PC-9 (cell line): ENCODE measurements around the gene TELO2. TPM values are rescaled to one million over a fixed set of nuclear protein-coding genes. Genes with fewer than 3 reads are reported as not detected.

ENCODE experiments used
- BruUV-seq: library from RNA; stranded (reverse); fragments of 400-500 nt; replicated peaks from 2 replicates; lab custom pipeline; 2021; lab: Mats Ljungman, UMichigan
- CTCF ChIA-PET: fragments of 300-600 bp; sonication (Branson Sonifier 250); formaldehyde crosslinking; loops from one replicate; lab custom pipeline; 2022; ENCODE audit warnings: antibody characterized with exemption; lab: Charles Lee
- POLR2A ChIA-PET: fragments of 300-600 bp; sonication (Branson Sonifier 250); formaldehyde crosslinking; loops from one replicate; lab custom pipeline; 2022; ENCODE audit warnings: antibody characterized with exemption; ENCODE audit not compliant: unreplicated experiment; lab: Charles Lee
- DNase-seq, 2 experiments: peaks; one replicate each; pipeline versions ENCODE4 v3.0.0 to v3.0.0-alpha.2; 2015 to 2022; ENCODE audit warnings: mixed read lengths in 1 of 2
- H2AFZ ChIP-seq: fragments of 200-600 bp; sonication (generic); 2 replicates; pipeline ENCODE4 v1.8.1; 2017; ENCODE audit warnings: antibody characterized with exemption
- H3F3A ChIP-seq: fragments of 200-600 bp; sonication (generic); 2 replicates; pipeline ENCODE4 v1.8.1; 2017; ENCODE audit warnings: antibody characterized with exemption, mild to moderate bottlenecking, low read depth; ENCODE audit not compliant: insufficient read depth
- H3K27ac ChIP-seq: fragments of 200-600 bp; sonication (generic); 2 replicates; pipeline ENCODE4 v1.6.1; 2016; ENCODE audit warnings: mixed run types
- H3K27me3 ChIP-seq: fragments of 200-600 bp; sonication (generic); 2 replicates; pipeline ENCODE4 v1.6.1; 2016; ENCODE audit warnings: low read depth, mixed run types; ENCODE audit not compliant: insufficient read depth
- H3K36me3 ChIP-seq: fragments of 200-600 bp; sonication (generic); 2 replicates; pipeline ENCODE4 v1.6.1; 2016; ENCODE audit warnings: low read depth, mixed run types
- H3K4me1 ChIP-seq: fragments of 200-600 bp; sonication (generic); replicated peaks from 2 replicates; pipeline ENCODE4 v1.6.1; 2016; ENCODE audit warnings: mixed run types; ENCODE audit not compliant: insufficient read depth
- H3K4me2 ChIP-seq: fragments of 200-600 bp; sonication (generic); 2 replicates; pipeline ENCODE4 v1.6.1; 2017; ENCODE audit warnings: mixed run types
- H3K4me3 ChIP-seq: fragments of 200-600 bp; sonication (generic); 2 replicates; pipeline ENCODE4 v1.6.1; 2016; ENCODE audit warnings: mixed run types
- H3K79me2 ChIP-seq: fragments of 200-600 bp; sonication (generic); 2 replicates; pipeline ENCODE4 v1.6.1; 2017; ENCODE audit warnings: low read depth, mixed run types
- H3K9me2 ChIP-seq: fragments of 200-600 bp; sonication (generic); 2 replicates; pipeline ENCODE4 v1.8.1; 2017; ENCODE audit warnings: mild to moderate bottlenecking; ENCODE audit not compliant: insufficient read depth
- H3K9me3 ChIP-seq: fragments of 200-600 bp; sonication (generic); 2 replicates; pipeline ENCODE4 v1.8.1; 2016; ENCODE audit warnings: low read depth; ENCODE audit not compliant: insufficient read depth
- H4K20me1 ChIP-seq: fragments of 200-600 bp; sonication (generic); 2 replicates; pipeline ENCODE4 v1.8.1; 2017; ENCODE audit not compliant: insufficient read depth
- CTCF ChIP-seq: fragments of 200-600 bp; sonication (generic); conservative IDR thresholded peaks from 2 replicates; pipeline ENCODE4 v1.6.1; 2017; ENCODE audit warnings: mixed run types, antibody characterized with exemption, mild to moderate bottlenecking, moderate library complexity
- EZH2 ChIP-seq: fragments of 200-600 bp; sonication (generic); IDR thresholded peaks from 2 replicates; pipeline ENCODE4 v1.8.0; 2017; ENCODE audit warnings: antibody characterized with exemption, low read depth
- intact Hi-C: fragments of 100-400 bp; cut with micrococcal nuclease; formaldehyde crosslinking; loops from one replicate; pipeline ENCODE4 v1.10.0; 2022; ENCODE audit not compliant: unreplicated experiment
- total RNA-seq: library from RNA; stranded (reverse); gene quantifications from 2 replicates; pipeline ENCODE4 v1.2.3, GENCODE V29; 2021

TELO2 gene
- total RNA-seq, 1 experiment from 2014 or later, result 56.0 TPM

GRCh38 chr16:1459967-1460366 lies 33.2 kb upstream of the TELO2 start:
- no peaks in the 10 kb centered on the region for H3K27me3 ChIP-seq
- intact Hi-C loops, result no loop called here
- POLR2A ChIA-PET, result interaction anchor here (0.6 kb wide), 1 partner anchor 152 kb away, joined by 3 read pairs; no protein-coding TSS in a partner anchor
- H3K4me1 ChIP-seq, result no peaks in the 10 kb centered on the region
- H3K27ac ChIP-seq, result no peak overlapping the region
- no peaks in the 10 kb centered on the region for H3K79me2 ChIP-seq
- no peak for TF ChIP-seq CTCF
- no peak for TF ChIP-seq EZH2
- no peaks in the 10 kb centered on the region for H3K36me3 ChIP-seq
- no peaks in the 10 kb centered on the region; the same call in 1 of the 2 replicates for H4K20me1 ChIP-seq
- no peak for DNase-seq
- no peaks in the 10 kb centered on the region for H3K9me3 ChIP-seq
- no peak overlapping the region for H3K4me2 ChIP-seq
- H3K9me2 ChIP-seq, result no peaks in the 10 kb centered on the region
- BruUV-seq, result no TSS peak
- H3K4me3 ChIP-seq, result no peak overlapping the region
- no peak overlapping the region for H2AFZ ChIP-seq
- no peaks in the 10 kb centered on the region for H3F3A ChIP-seq
- CTCF ChIA-PET, result no interaction called here

- no peaks in the 10 kb centered on the region for H3K9me2 ChIP-seq
- no peak overlapping the region for H3K4me3 ChIP-seq
- no peaks in the 10 kb centered on the region for H3K4me1 ChIP-seq
- H3K27ac ChIP-seq, result no peak overlapping the region
- POLR2A ChIA-PET, result interaction anchor here (0.6 kb wide), 1 partner anchor 217 kb away, joined by 3 read pairs; no protein-coding TSS in a partner anchor
- H4K20me1 ChIP-seq, result no peaks in the 10 kb centered on the region; the same call in 1 of the 2 replicates
- no peaks in the 10 kb centered on the region for H3K27me3 ChIP-seq
- H2AFZ ChIP-seq, result no peak overlapping the region
- intact Hi-C loops, result no loop called here
- no peaks in the 10 kb centered on the region for H3K79me2 ChIP-seq
- no peaks in the 10 kb centered on the region for H3F3A ChIP-seq
- no peak for TF ChIP-seq EZH2
- TF ChIP-seq CTCF, result no peak
- no peak overlapping the region for H3K4me2 ChIP-seq
- H3K36me3 ChIP-seq, result no peaks in the 10 kb centered on the region
- H3K9me3 ChIP-seq, result no peaks in the 10 kb centered on the region
- CTCF ChIA-PET, result no interaction called here
- BruUV-seq, result no TSS peak
- no peak for DNase-seq
These were observed 32.5 kb upstream of the TELO2 start for GRCh38 chr16:1460602-1461138.

- Histone ChIP-seq H2AFZ (no peak overlapping the region), H3K27ac (no peak overlapping the region), H4K20me1 (peaks cover 4% of the 10 kb centered on the region), H3K4me3 (no peak overlapping the region), H3K9me3 (no peaks in the 10 kb centered on the region), H3K4me1 (no peaks in the 10 kb centered on the region), H3F3A (no peaks in the 10 kb centered on the region), H3K36me3 (no peaks in the 10 kb centered on the region), H3K9me2 (no peaks in the 10 kb centered on the region), H3K27me3 (no peaks in the 10 kb centered on the region), H3K79me2 (peaks cover under 1% of the 10 kb centered on the region; the same call in 1 of the 2 replicates), H3K4me2 (no peak overlapping the region)
- intact Hi-C loops, result no loop called here
- POLR2A ChIA-PET, result interaction anchor here (0.6 kb wide), 1 partner anchor 218 kb away, joined by 3 read pairs; no protein-coding TSS in a partner anchor
- no peak for DNase-seq
- CTCF ChIA-PET, result no interaction called here
- TF ChIP-seq CTCF (no peak), EZH2 (no peak)
- no TSS peak for BruUV-seq
These were observed 32.0 kb upstream of the TELO2 start for GRCh38 chr16:1461146-1461545.
